Right ventricle myocardium inferior (tissue), 1 donor: ENCODE results near the gene ZNF367. TPM values are rescaled to one million over a fixed set of nuclear protein-coding genes. Genes with fewer than 3 reads are reported as not detected.

Source experiments
- ATAC-seq: fragments of 200-7000 bp; cut with Tn5 transposase; one replicate; pipeline ENCODE4 v1.9.1; 2020; ENCODE audit warnings: mild to moderate bottlenecking, moderate library complexity
- DNase-seq: peaks from one replicate; pipeline ENCODE4 v3.0.0; 2021; ENCODE audit errors: missing footprints
- intact Hi-C: fragments of 100-400 bp; cut with DNase I; formaldehyde crosslinking; loops from one replicate; pipeline ENCODE4 v1.11.0; 2022
- long read RNA-seq: library from polyadenylated mRNA; unstranded; transcript quantifications from one replicate; pipeline ENCODE4 v2.0.0, GENCODE V29; 2021
- total RNA-seq: library from RNA; stranded (reverse); fragmentation: NEBNext Ultra II Directional; extraction: Animal tissue kit (Norgen Biotek cat#: 25700); gene quantifications from one replicate; pipeline ENCODE4 v1.2.1, GENCODE V29; 2021
- donor health status: DM: no; HTN: yes; CAD: no; lungs with severe emphysema.

The ZNF367 gene
- 4.3 TPM for total RNA-seq
- long read RNA-seq, transcript ZNF367-201 (5 exons, 3,646 nt): major isoform, 5 of 6 reads
- long read RNA-seq, partial matches to known transcripts: 0 of 6 reads
- long read RNA-seq, other reads (novel, unspliced or antisense): 1 of 6 reads

GRCh38 chr9:96418083-96418919 is at the start of gene ZNF367:
Gene ZNF367, minus strand, starts transcription at chr9:96418370. Its CDS starts 338 bp downstream, at chr9:96418032.
- DNase-seq (peak; percentile 99), ATAC-seq (peak; percentile 93)
- intact Hi-C loops: loop anchor here (1.0 to 5.0 kb wide), 4 partner anchors 32 to 236 kb away; partner anchors contain the start of genes HABP4 and SLC35D2

GRCh38 chr9:96467784-96468183 is 49.6 kb upstream of the ZNF367 start:
- DNase-seq (no peak), ATAC-seq (no peak)
- intact Hi-C loops: no loop called here

GRCh38 chr9:96464426-96464825 is 46.3 kb upstream of the ZNF367 start:
- no peak for ATAC-seq
- no peak for DNase-seq
- intact Hi-C loops: no loop called here

GRCh38 chr9:96462541-96462940 is 44.4 kb upstream of the ZNF367 start:
- ATAC-seq: no peak
- intact Hi-C loops: no loop called here

GRCh38 chr9:96461336-96461735 is 43.2 kb upstream of the ZNF367 start:
- no peak for DNase-seq
- intact Hi-C loops: no loop called here

More at GRCh38 chr9:96462541-96462940, 44.4 kb upstream of the ZNF367 start:
- DNase-seq: no peak

GRCh38 chr9:96460882-96461281 is 42.7 kb upstream of the ZNF367 start:
- ATAC-seq: no peak

More at GRCh38 chr9:96461336-96461735, 43.2 kb upstream of the ZNF367 start:
- no peak for ATAC-seq

GRCh38 chr9:96460470-96460869 is 42.3 kb upstream of the ZNF367 start:
- intact Hi-C loops: no loop called here

More at GRCh38 chr9:96460882-96461281, 42.7 kb upstream of the ZNF367 start:
- no peak for DNase-seq
- intact Hi-C loops: no loop called here

GRCh38 chr9:96459268-96460007 is 41.3 kb upstream of the ZNF367 start:
- DNase-seq (no peak), ATAC-seq (no peak)
- intact Hi-C loops: loop anchor here (10.0 kb wide), 1 partner anchor 95 kb away; no protein-coding TSS in a partner anchor

More at GRCh38 chr9:96460470-96460869, 42.3 kb upstream of the ZNF367 start:
- DNase-seq: no peak
- ATAC-seq: no peak

GRCh38 chr9:96458226-96458625 is 40.1 kb upstream of the ZNF367 start:
- intact Hi-C loops: loop anchor here (10.0 kb wide), 1 partner anchor 97 kb away; no protein-coding TSS in a partner anchor
- ATAC-seq (no peak), DNase-seq (no peak)

- intact Hi-C loops: loop anchor here (10.0 kb wide), 1 partner anchor 98 kb away; no protein-coding TSS in a partner anchor
- ATAC-seq (no peak), DNase-seq (no peak)
Measured at GRCh38 chr9:96457266-96457665, 39.1 kb upstream of the ZNF367 start.

GRCh38 chr9:96453625-96454024 is 35.5 kb upstream of the ZNF367 start:
- ATAC-seq (no peak), DNase-seq (no peak)
- intact Hi-C loops: loop anchor here (5.0 to 10.0 kb wide), 2 partner anchors 71 to 101 kb away; partner anchors contain the start of gene SLC35D2

- intact Hi-C loops: loop anchor here (2.0 to 10.0 kb wide), 5 partner anchors 32 to 204 kb away; partner anchors contain the start of genes CDC14B, PRXL2C, SLC35D2 and ZNF367
- DNase-seq (no peak), ATAC-seq (no peak)
Measured at GRCh38 chr9:96450613-96451528, 32.7 kb upstream of the ZNF367 start.

- intact Hi-C loops: loop anchor here (2.0 to 10.0 kb wide), 5 partner anchors 31 to 205 kb away; partner anchors contain the start of genes CDC14B, PRXL2C, SLC35D2 and ZNF367
- peak; percentile 99 for DNase-seq
Measured at GRCh38 chr9:96449845-96450612, 31.9 kb upstream of the ZNF367 start, which contains the start of gene HABP4. Gene HABP4, plus strand, starts transcription at chr9:96450169. Its CDS starts 111 bp downstream, at chr9:96450280.

GRCh38 chr9:96449523-96449844 is 31.3 kb upstream of the ZNF367 start:
- DNase-seq (no peak), ATAC-seq (peak; percentile 21)
- intact Hi-C loops: no loop called here

More at GRCh38 chr9:96449845-96450612, 31.9 kb upstream of the ZNF367 start, which contains the start of gene HABP4:
- ATAC-seq: peak; percentile 100

GRCh38 chr9:96448546-96449170 is 30.5 kb upstream of the ZNF367 start:
- intact Hi-C loops: no loop called here
- ATAC-seq (no peak), DNase-seq (no peak)

- ATAC-seq (no peak), DNase-seq (no peak)
- intact Hi-C loops: no loop called here
Measured at GRCh38 chr9:96447406-96447805, 29.2 kb upstream of the ZNF367 start.

GRCh38 chr9:96442491-96442890 is 24.3 kb upstream of the ZNF367 start:
- no peak for DNase-seq
- no peak for ATAC-seq
- intact Hi-C loops: no loop called here
